ENCODE measurements around the gene JMJD1C. TPM values are rescaled to one million over a fixed set of nuclear protein-coding genes. Genes with fewer than 3 reads are reported as not detected.

Gene JMJD1C
- total and polyA plus RNA-seq, 12 donors, result 14.4 to 70.4 (median 39.2) TPM

GRCh38 chr10:63489838-63490237 is 24.1 kb upstream of the JMJD1C start:
- no peak for DNase-seq
- H3K27ac ChIP-seq, result no peak overlapping the region
- no peaks in the 10 kb centered on the region for H3K36me3 ChIP-seq
- no peaks in the 10 kb centered on the region for H3K27me3 ChIP-seq
- TF ChIP-seq, protein P1, sequence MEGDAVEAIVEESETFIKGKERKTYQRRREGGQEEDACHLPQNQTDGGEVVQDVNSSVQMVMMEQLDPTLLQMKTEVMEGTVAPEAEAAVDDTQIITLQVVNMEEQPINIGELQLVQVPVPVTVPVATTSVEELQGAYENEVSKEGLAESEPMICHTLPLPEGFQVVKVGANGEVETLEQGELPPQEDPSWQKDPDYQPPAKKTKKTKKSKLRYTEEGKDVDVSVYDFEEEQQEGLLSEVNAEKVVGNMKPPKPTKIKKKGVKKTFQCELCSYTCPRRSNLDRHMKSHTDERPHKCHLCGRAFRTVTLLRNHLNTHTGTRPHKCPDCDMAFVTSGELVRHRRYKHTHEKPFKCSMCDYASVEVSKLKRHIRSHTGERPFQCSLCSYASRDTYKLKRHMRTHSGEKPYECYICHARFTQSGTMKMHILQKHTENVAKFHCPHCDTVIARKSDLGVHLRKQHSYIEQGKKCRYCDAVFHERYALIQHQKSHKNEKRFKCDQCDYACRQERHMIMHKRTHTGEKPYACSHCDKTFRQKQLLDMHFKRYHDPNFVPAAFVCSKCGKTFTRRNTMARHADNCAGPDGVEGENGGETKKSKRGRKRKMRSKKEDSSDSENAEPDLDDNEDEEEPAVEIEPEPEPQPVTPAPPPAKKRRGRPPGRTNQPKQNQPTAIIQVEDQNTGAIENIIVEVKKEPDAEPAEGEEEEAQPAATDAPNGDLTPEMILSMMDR (IDR thresholded peaks at IDR 0.05), result no peak
- peaks cover 0 to 65% (median 44%) of the 10 kb centered on the region in 9 donors for H3K4me1 ChIP-seq
- no peak for ATAC-seq
- intact Hi-C loops (cut with DNase I), result loop anchor here in 1 of 10 donors (2.0 kb wide), 1 partner anchor 17 kb away; no protein-coding TSS in a partner anchor
- WGBS, 2 donors, result 92 to 95% methylated on average over 3 of the region's 3 CpGs
- H3K4me3 ChIP-seq, result no peak overlapping the region
- H3K9me3 ChIP-seq, result peaks cover 0 to 4% (median 0%) of the 10 kb centered on the region in 11 donors

DNA sequence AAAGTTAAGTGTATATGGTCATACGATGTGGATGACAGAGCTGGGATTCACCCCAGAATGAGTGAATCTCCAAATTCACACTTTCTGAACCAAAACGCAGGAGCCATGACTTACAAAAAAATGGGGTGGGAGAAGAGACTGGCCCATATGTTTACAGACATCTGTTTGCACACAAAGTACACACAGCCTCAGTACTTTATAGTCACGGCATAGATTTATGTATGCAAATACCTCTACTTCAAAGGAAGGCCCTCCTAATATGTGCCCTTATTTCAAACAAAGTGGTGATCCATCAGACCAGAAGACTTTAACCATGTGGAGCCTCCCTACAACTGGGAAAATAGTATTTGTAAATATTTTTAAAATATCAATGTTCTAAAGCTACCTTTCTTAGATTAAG is 22.2 kb upstream of the JMJD1C start:
- Histone ChIP-seq H3K36me3 (no peaks in the 10 kb centered on the region), H3K4me1 (peaks cover 0 to 71% (median 49%) of the 10 kb centered on the region in 9 donors), H3K4me3 (no peak overlapping the region), H3K9me3 (peaks cover 0 to 4% (median 0%) of the 10 kb centered on the region in 11 donors), H3K27me3 (no peaks in the 10 kb centered on the region), H3K27ac (no peak overlapping the region)
- 93 to 94% methylated on average over 3 of the region's 3 CpGs for WGBS, 2 donors
- DNase-seq, result no peak
- intact Hi-C loops (cut with DNase I), result loop anchor here in 1 of 10 donors (2.0 kb wide), 1 partner anchor 15 kb away; no protein-coding TSS in a partner anchor
- TF ChIP-seq, protein P1 (IDR thresholded peaks at IDR 0.05), result no peak
- no peak for ATAC-seq

DNA sequence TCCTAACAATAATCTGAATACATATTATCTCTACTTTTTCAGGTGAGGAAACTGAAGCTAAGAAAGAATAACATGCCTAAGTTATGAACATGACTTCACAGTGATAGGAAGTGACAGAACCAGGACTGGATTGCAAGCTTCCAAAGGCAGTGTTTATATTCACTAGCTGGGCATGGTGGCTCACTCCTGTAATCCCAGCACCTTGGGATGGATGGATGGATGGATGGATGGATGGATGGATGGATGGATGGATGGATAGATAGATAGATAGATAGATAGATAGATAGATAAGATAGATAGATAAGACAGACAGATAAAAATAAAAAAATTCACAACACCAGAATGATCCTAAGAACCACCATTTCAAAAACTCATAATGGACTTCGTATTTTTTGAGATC is 18.2 kb upstream of the JMJD1C start:
- ATAC-seq (no peak), DNase-seq (no peak)
- TF ChIP-seq, protein P1 (IDR thresholded peaks at IDR 0.05), result no peak
- H3K4me3 ChIP-seq, result no peak overlapping the region
- no peaks in the 10 kb centered on the region for H3K36me3 ChIP-seq
- peaks cover 0 to 65% (median 36%) of the 10 kb centered on the region in 9 donors for H3K4me1 ChIP-seq
- 86 to 90% methylated on average over 1 of the region's 1 CpG for WGBS, 2 donors
- H3K9me3 ChIP-seq, result no peaks in the 10 kb centered on the region
- no peaks in the 10 kb centered on the region for H3K27me3 ChIP-seq
- H3K27ac ChIP-seq, result no peak overlapping the region
- intact Hi-C loops (cut with DNase I), result loop anchor here in 1 of 10 donors (5.0 kb wide), 1 partner anchor 33 kb away; no protein-coding TSS in a partner anchor

GRCh38 chr10:63481815-63482421 is 16.1 kb upstream of the JMJD1C start:
- H3K36me3 ChIP-seq, result no peaks in the 10 kb centered on the region

More at GRCh38 chr10:63481815-63482421, 16.1 kb upstream of the JMJD1C start:
- Histone ChIP-seq H3K9me3 (no peaks in the 10 kb centered on the region), H3K27me3 (no peaks in the 10 kb centered on the region), H3K4me1 (peaks cover 0 to 49% (median 27%) of the 10 kb centered on the region in 9 donors), H3K27ac (peak overlapping the region in 4 of 10 donors; percentile 14 to 24 (median 22)), H3K4me3 (peak overlapping the region in 2 of 10 donors; percentile 6 to 10)
- WGBS, 2 donors, result 43 to 51% methylated on average over 6 of the region's 6 CpGs
- intact Hi-C loops (cut with DNase I), result loop anchor here in 1 of 10 donors (5.0 kb wide), 1 partner anchor 35 kb away; no protein-coding TSS in a partner anchor
- ATAC-seq, result peak in 1 of 8 donors; percentile 14
- DNase-seq, result no peak
- TF ChIP-seq, protein P1 (IDR thresholded peaks at IDR 0.05), result no peak

All from heart right ventricle (tissue), 16 donors.